ENCODE measurements around the gene COPS7B.

DNA sequence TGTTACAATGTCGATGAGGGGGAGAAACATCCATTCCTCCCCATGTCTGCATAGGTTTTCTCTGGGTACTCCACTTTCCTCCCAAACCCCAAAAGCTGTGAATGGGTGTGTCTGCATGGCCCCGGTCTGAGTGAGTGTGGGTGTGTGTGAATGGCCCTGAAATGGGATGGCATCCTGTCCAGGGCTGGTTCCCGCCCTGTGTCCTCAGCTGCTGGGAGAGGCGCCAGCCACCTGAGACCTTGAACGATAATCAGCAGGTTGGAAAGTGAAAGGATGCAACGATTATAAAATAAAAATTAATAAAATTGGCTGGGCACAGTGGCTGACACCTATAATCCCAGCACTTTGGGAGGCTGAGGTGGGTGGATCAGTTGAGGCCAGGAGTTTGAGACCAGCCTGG, 70.7 kb downstream of the COPS7B start:
- TF ChIP-seq, protein P1, sequence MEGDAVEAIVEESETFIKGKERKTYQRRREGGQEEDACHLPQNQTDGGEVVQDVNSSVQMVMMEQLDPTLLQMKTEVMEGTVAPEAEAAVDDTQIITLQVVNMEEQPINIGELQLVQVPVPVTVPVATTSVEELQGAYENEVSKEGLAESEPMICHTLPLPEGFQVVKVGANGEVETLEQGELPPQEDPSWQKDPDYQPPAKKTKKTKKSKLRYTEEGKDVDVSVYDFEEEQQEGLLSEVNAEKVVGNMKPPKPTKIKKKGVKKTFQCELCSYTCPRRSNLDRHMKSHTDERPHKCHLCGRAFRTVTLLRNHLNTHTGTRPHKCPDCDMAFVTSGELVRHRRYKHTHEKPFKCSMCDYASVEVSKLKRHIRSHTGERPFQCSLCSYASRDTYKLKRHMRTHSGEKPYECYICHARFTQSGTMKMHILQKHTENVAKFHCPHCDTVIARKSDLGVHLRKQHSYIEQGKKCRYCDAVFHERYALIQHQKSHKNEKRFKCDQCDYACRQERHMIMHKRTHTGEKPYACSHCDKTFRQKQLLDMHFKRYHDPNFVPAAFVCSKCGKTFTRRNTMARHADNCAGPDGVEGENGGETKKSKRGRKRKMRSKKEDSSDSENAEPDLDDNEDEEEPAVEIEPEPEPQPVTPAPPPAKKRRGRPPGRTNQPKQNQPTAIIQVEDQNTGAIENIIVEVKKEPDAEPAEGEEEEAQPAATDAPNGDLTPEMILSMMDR (IDR thresholded peaks at IDR 0.05), result no peak
- no peak for TF ChIP-seq POLR2A (IDR thresholded peaks at IDR 0.05)
